GM19372 (cell line): ENCODE data around the gene TNRC6B.
"Not testable (repeated sequence)": the region's sequence is repeated elsewhere in the genome, so short reads cannot be mapped to it uniquely, and the experiment has no call there.

Source experiments
- ATAC-seq: cut with Tn5 transposase; IDR thresholded peaks from one replicate; pipeline ENCODE4 v1.9.1; 2021; ENCODE audit warnings: mild to moderate bottlenecking, low read depth, moderate library complexity; ENCODE audit not compliant: unreplicated experiment

TNRC6B gene

GRCh38 chr22:40271440-40271839 lies 93.7 kb downstream of the TNRC6B start:
- ATAC-seq: no peak

- no peak for ATAC-seq
These were observed 95.6 kb downstream of the TNRC6B start for GRCh38 chr22:40273319-40273718.

GRCh38 chr22:40276996-40277823 lies 99.5 kb downstream of the TNRC6B start:
- ATAC-seq: no peak

GRCh38 chr22:40279017-40279416 lies 101.3 kb downstream of the TNRC6B start:
- no peak for ATAC-seq

- no peak for ATAC-seq
These were observed 104.0 kb downstream of the TNRC6B start for GRCh38 chr22:40281717-40282116.

- ATAC-seq: no peak
These were observed 107.8 kb downstream of the TNRC6B start for GRCh38 chr22:40285513-40285912.

- no peak for ATAC-seq
These were observed 112.3 kb downstream of the TNRC6B start for GRCh38 chr22:40289991-40290459.

- no peak for ATAC-seq
These were observed 112.8 kb downstream of the TNRC6B start for GRCh38 chr22:40290516-40290915.

GRCh38 chr22:40294696-40295095 lies 117.0 kb downstream of the TNRC6B start:
- no peak for ATAC-seq

- ATAC-seq: no peak
These were observed 122.6 kb downstream of the TNRC6B start for GRCh38 chr22:40300316-40300715.

- no peak for ATAC-seq
These were observed 123.4 kb downstream of the TNRC6B start for GRCh38 chr22:40300884-40301672.

- no peak for ATAC-seq
These were observed 124.4 kb downstream of the TNRC6B start for GRCh38 chr22:40302149-40302548.

- no peak for ATAC-seq
These were observed 127.9 kb downstream of the TNRC6B start for GRCh38 chr22:40305625-40306024.

GRCh38 chr22:40308999-40309573 lies 131.4 kb downstream of the TNRC6B start:
- ATAC-seq: no peak

GRCh38 chr22:40309631-40310030 lies 131.9 kb downstream of the TNRC6B start:
- no peak for ATAC-seq

- ATAC-seq: no peak
These were observed 132.5 kb downstream of the TNRC6B start for GRCh38 chr22:40310081-40310767.

GRCh38 chr22:40310768-40311120 lies 133.0 kb downstream of the TNRC6B start:
- no peak for ATAC-seq

- not testable (repeated sequence) for ATAC-seq
These were observed 133.9 kb downstream of the TNRC6B start for GRCh38 chr22:40311646-40312045.

GRCh38 chr22:40312050-40312449 lies 134.3 kb downstream of the TNRC6B start:
- ATAC-seq: no peak

GRCh38 chr22:40313007-40313406 lies 135.3 kb downstream of the TNRC6B start:
- no peak for ATAC-seq

- no peak for ATAC-seq
These were observed 136.3 kb downstream of the TNRC6B start for GRCh38 chr22:40314041-40314440.
